ENCODE data around the gene PAPPA. TPM values are rescaled to one million over a fixed set of nuclear protein-coding genes. Genes with fewer than 3 reads are reported as not detected.
A peak's percentile ranks its signal among the peaks of the same experiment; 100 is the strongest.

The PAPPA gene
- total RNA-seq, 4 donors from 2014 or later = 1.0 to 5.0 (median 2.8) TPM

- H3K36me3 ChIP-seq = no peaks in the 10 kb centered on the region
Observed at GRCh38 chr9:116160676-116161571, 7.3 kb downstream of the PAPPA start.

GRCh38 chr9:116162241-116162781 is 8.7 kb downstream of the PAPPA start:
- intact Hi-C loops (cut with DNase I) = loop anchor here (10.0 kb wide), 1 partner anchor 332 kb away; no protein-coding TSS in a partner anchor
- Histone ChIP-seq H3K4me3 (replicated peaks in 1 of 3) (no peak overlapping the region), H3K27ac (no peak overlapping the region), H3K27me3 (no peaks in the 10 kb centered on the region), H3K4me1 (peaks cover 0 to 5% of the 10 kb centered on the region in 2 donors), H3K9me3 (no peaks in the 10 kb centered on the region), H3K36me3 (no peaks in the 10 kb centered on the region)
- DNase-seq = no peak
- WGBS, 2 donors = 82 to 90% methylated on average over 5 of the region's 5 CpGs
- TF ChIP-seq POLR2A (IDR thresholded peaks at IDR 0.05) (no peak), CTCF (IDR thresholded peaks at IDR 0.05) (no peak)

More at GRCh38 chr9:116160676-116161571, 7.3 kb downstream of the PAPPA start:
- intact Hi-C loops (cut with DNase I) = loop anchor here (10.0 kb wide), 1 partner anchor 334 kb away; no protein-coding TSS in a partner anchor
- H3K4me3 ChIP-seq (replicated peaks in 1 of 3) = no peak overlapping the region
- DNase-seq = no peak
- no peak overlapping the region for H3K27ac ChIP-seq
- H3K27me3 ChIP-seq = no peaks in the 10 kb centered on the region
- no peaks in the 10 kb centered on the region for H3K9me3 ChIP-seq
- H3K4me1 ChIP-seq = peaks cover 4 to 11% of the 10 kb centered on the region in 2 donors
- TF ChIP-seq CTCF (IDR thresholded peaks at IDR 0.05) (no peak), POLR2A (IDR thresholded peaks at IDR 0.05) (no peak)
- WGBS, 2 donors = 84 to 88% methylated on average over 9 of the region's 9 CpGs

- H3K9me3 ChIP-seq = no peaks in the 10 kb centered on the region
Observed at GRCh38 chr9:116163293-116164055, 9.9 kb downstream of the PAPPA start.

GRCh38 chr9:116165912-116166311 is 12.3 kb downstream of the PAPPA start:
- intact Hi-C loops (cut with DNase I) = loop anchor here (10.0 kb wide), 1 partner anchor 329 kb away; no protein-coding TSS in a partner anchor
- WGBS, 2 donors = 91 to 98% methylated on average over 2 of the region's 2 CpGs

More at GRCh38 chr9:116163293-116164055, 9.9 kb downstream of the PAPPA start:
- Histone ChIP-seq H3K27me3 (no peaks in the 10 kb centered on the region), H3K27ac (no peak overlapping the region), H3K4me1 (peaks cover 0 to 5% of the 10 kb centered on the region in 2 donors), H3K36me3 (no peaks in the 10 kb centered on the region), H3K4me3 (replicated peaks in 1 of 3) (no peak overlapping the region)
- TF ChIP-seq CTCF (IDR thresholded peaks at IDR 0.05) (peak; percentile 14 to 56 (median 36)), POLR2A (IDR thresholded peaks at IDR 0.05) (no peak)
- WGBS, 2 donors = 85 to 89% methylated on average over 2 of the region's 2 CpGs
- intact Hi-C loops (cut with DNase I) = loop anchor here (10.0 kb wide), 1 partner anchor 331 kb away; no protein-coding TSS in a partner anchor
- DNase-seq = peak in 1 of 2 donors; percentile 26

More at GRCh38 chr9:116165912-116166311, 12.3 kb downstream of the PAPPA start:
- H3K4me3 ChIP-seq (replicated peaks in 1 of 3) = no peak overlapping the region
- H3K27me3 ChIP-seq = no peaks in the 10 kb centered on the region
- no peak overlapping the region for H3K27ac ChIP-seq
- no peaks in the 10 kb centered on the region for H3K9me3 ChIP-seq
- H3K4me1 ChIP-seq = peaks cover 0 to 5% of the 10 kb centered on the region in 2 donors
- no peak for DNase-seq
- TF ChIP-seq POLR2A (IDR thresholded peaks at IDR 0.05) (no peak), CTCF (IDR thresholded peaks at IDR 0.05) (no peak)
- no peaks in the 10 kb centered on the region for H3K36me3 ChIP-seq
